ENCODE data around the gene PDZRN3. TPM values are rescaled to one million over a fixed set of nuclear protein-coding genes. Genes with fewer than 3 reads are reported as not detected.

PDZRN3 gene
- total and polyA plus RNA-seq, 2 experiments from 2014 or later: 7.5 to 14.0 TPM

- TF ChIP-seq, protein P1, sequence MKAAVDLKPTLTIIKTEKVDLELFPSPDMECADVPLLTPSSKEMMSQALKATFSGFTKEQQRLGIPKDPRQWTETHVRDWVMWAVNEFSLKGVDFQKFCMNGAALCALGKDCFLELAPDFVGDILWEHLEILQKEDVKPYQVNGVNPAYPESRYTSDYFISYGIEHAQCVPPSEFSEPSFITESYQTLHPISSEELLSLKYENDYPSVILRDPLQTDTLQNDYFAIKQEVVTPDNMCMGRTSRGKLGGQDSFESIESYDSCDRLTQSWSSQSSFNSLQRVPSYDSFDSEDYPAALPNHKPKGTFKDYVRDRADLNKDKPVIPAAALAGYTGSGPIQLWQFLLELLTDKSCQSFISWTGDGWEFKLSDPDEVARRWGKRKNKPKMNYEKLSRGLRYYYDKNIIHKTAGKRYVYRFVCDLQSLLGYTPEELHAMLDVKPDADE (IDR thresholded peaks at IDR 0.05): no peak
- TF ChIP-seq JUNB (IDR thresholded peaks at IDR 0.05; ENCODE audit: unreplicated experiment) (no peak), POLR2AphosphoS5 (IDR thresholded peaks at IDR 0.05; ENCODE audit: low read depth) (no peak), CREB1 (CRISPR knock-in tag; IDR thresholded peaks at IDR 0.05; ENCODE audit: low read depth) (no peak), EZH2 (IDR thresholded peaks at IDR 0.05; ENCODE audit: low read depth, unreplicated experiment) (no peak)
- TF ChIP-seq, protein P2, sequence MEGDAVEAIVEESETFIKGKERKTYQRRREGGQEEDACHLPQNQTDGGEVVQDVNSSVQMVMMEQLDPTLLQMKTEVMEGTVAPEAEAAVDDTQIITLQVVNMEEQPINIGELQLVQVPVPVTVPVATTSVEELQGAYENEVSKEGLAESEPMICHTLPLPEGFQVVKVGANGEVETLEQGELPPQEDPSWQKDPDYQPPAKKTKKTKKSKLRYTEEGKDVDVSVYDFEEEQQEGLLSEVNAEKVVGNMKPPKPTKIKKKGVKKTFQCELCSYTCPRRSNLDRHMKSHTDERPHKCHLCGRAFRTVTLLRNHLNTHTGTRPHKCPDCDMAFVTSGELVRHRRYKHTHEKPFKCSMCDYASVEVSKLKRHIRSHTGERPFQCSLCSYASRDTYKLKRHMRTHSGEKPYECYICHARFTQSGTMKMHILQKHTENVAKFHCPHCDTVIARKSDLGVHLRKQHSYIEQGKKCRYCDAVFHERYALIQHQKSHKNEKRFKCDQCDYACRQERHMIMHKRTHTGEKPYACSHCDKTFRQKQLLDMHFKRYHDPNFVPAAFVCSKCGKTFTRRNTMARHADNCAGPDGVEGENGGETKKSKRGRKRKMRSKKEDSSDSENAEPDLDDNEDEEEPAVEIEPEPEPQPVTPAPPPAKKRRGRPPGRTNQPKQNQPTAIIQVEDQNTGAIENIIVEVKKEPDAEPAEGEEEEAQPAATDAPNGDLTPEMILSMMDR (conservative IDR thresholded peaks at IDR 0.05; ENCODE audit: low read depth in 2 of 2): no peak
These were observed 42.2 kb downstream of the PDZRN3 start (continued) for GRCh38 chr3:73582535-73582934.

DNA sequence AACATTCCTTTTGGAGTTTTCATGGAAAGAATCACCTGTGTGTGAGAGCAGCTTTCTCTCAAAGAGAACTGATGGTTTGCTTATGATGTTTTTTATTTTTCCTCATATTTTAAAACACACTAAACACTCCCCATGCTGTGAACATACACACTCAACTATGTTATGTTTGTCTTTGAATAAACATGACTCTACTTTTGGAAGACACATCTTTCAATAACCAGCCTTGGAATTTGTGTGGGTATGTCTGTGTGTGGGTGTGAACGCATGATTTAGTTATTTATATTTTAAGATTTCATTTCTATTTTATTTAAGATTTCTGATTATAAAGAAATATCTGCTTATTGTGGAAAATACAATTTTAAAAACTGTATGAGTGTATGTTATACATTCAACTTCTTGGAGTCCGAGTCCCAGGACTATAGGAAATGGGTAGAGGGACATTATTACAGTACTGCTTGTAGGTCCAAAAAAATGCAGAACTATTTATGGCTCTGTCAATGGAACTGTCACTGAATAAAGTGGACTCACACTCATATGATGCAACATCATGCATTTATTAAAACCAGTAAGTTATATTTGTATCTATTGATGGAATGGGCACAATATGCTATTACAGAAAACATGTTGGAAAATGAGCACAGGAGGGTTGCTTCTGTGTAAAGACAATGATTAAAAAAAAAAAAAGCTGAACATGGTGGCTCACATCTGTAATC lies 43.5 kb downstream of the PDZRN3 start:
- H3K9me3 Mint-ChIP-seq: no peaks in the 10 kb centered on the region
- TF ChIP-seq ZNF114 (CRISPR knock-in tag; IDR thresholded peaks at IDR 0.05): no peak
- TF ChIP-seq, protein P1 (IDR thresholded peaks at IDR 0.05): no peak
- TF ChIP-seq, protein P2 (conservative IDR thresholded peaks at IDR 0.05; ENCODE audit: low read depth in 2 of 2): no peak
- no peak overlapping the region for H2AFZ ChIP-seq
- H3K27me3 ChIP-seq (ENCODE audit: insufficient read depth): no peaks in the 10 kb centered on the region
- H3F3A ChIP-seq (replicated peaks; ENCODE audit: low read depth): no peaks in the 10 kb centered on the region
- no peak overlapping the region for H3K4me3 ChIP-seq
- H3K4me1 ChIP-seq (ENCODE audit: insufficient read depth): 0 out of 2 replicates have a peak, but pooled peaks cover 4% of the 10 kb centered on the region
- H4K20me1 ChIP-seq (replicated peaks; ENCODE audit: insufficient read depth): no peaks in the 10 kb centered on the region
- DNase-seq (ENCODE audit: low spot score) (no peak), ATAC-seq (no peak)
- H3K79me2 ChIP-seq (replicated peaks; ENCODE audit: insufficient read depth): no peaks in the 10 kb centered on the region
- peaks cover 13% of the 10 kb centered on the region for H3K4me1 Mint-ChIP-seq
- H3K4me3 Mint-ChIP-seq: no peak overlapping the region
- no peaks in the 10 kb centered on the region for H3K36me3 Mint-ChIP-seq (ENCODE audit: low read depth)
- peaks cover 3% of the 10 kb centered on the region for H3K27me3 Mint-ChIP-seq (ENCODE audit: insufficient read depth, low read depth, poor library complexity)
- no peaks in the 10 kb centered on the region for H3K9me2 ChIP-seq (ENCODE audit: insufficient read depth)
- H3K4me2 ChIP-seq: no peak overlapping the region
- H3K27ac ChIP-seq (ENCODE audit: low read depth): no peak overlapping the region
- no peak overlapping the region for H3K27ac Mint-ChIP-seq
- no peaks in the 10 kb centered on the region for H3K36me3 ChIP-seq (ENCODE audit: insufficient read depth)
